ENCODE measurements around the gene SLC44A1. TPM values are rescaled to one million over a fixed set of nuclear protein-coding genes. Genes with fewer than 3 reads are reported as not detected.
A peak's percentile ranks its signal among the peaks of the same experiment; 100 is the strongest.
"Not testable (repeated sequence)": the region's sequence is repeated elsewhere in the genome, so short reads cannot be mapped to it uniquely, and the experiment has no call there.

The SLC44A1 gene
- polyA plus RNA-seq, 1 donor: 16.9 TPM

DNA sequence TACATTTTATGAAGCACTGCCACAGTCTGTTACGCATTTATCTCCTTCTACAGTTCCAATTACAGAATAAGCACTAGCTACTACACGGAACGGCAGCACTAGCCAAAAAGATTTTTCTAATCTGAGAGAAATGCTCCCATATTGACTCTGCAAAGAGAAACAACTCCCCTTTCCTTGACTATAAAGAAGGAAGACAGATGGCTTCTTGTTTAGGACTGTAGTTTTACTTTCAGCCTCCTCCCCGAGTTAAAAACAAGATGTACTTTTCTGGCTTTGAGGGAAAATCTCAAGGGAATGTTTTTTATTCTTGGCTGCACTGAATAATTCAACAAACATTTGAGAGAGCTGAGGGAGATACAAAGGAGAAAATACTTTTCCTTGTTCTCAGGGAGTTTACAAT is 1.9 kb upstream of the SLC44A1 start:
- DNase-seq: peak; percentile 42

- no peak for DNase-seq
Observed at GRCh38 chr9:105243015-105243686, 1.3 kb upstream of the SLC44A1 start.

- DNase-seq: peak; percentile 20
Observed at GRCh38 chr9:105244734-105245028, 230 bp downstream of the SLC44A1 start.

DNA sequence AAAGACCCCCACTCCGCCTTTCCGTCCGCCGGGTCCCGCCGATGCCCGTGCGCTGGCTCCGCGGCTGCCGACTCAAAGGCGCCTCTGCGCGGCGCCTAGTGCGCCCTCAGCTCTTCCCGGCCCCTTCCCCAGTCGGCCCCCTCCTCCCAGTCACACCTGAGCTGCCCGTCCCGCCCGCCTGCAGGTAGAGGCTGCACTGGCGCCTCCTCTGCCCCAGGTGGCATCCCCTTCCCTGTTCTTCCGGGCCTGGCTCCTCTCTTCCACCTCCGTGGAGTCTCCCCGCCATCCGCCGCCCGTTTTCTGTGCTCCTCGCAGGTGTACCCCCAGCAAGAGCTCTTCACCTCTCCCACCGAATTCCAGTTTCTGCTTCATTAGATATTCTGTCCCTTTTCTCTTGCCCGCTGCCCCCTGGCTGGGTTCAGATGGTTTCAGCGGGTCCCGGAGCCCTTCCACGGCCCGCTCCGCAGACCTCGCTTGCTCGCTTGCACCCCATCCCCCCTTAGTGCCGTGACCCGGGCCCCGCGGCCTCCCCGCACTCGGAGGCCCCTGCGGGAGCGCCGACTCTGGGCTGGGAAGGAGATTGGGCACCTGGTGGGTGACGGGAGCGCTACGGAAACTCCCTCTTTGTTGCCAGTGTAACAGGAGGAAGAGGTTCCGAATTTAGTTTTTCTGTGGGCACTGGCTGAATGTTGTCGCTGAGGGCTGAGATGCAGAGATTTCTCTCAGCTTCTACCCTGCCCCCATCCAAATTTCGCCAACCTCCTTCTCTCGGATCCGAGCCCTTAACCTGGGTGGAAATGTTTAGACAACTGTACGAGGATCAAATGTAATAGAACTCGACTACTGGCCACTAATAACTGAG is 809 bp downstream of the SLC44A1 start:
- DNase-seq: peak; percentile 43

DNA sequence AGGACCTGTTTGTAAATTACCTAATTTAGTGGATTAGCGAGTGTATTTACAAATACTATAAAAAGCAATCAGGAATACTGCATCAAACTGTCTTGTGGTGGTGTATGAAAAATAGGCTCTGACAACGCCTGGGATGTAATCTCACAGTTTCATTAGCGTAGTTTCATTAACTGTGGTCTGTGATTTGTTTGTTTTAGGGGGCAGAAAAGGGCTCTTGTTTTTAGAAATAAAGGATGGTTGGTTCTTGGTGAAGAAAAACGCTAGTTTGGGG is 1.4 kb downstream of the SLC44A1 start:
- no peak for DNase-seq

DNA sequence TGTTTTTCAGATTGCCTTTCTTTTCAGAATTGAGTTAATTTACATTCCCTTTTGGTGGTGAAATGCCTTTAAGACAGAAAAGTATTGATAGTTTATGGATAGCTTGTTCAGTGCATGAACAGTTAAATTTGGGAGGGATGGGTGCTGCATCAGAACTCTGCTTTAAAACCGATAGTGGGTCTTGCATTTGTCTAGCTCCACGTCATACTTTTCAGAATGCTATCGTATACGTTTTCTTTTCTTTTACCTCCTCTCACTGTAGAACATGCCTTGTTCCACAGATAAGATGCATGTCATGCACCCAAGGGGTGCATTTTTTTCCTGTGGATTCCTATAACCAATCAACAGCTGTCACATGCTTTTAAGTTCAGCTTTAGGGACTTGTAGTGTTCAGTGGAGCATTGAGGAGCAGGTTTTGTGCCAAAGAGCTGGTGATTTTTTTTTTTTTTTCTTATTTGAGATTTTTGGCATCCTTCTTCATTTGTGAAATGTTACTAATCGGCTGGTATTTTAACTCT is 2.3 kb downstream of the SLC44A1 start:
- DNase-seq: no peak

- DNase-seq: no peak
Observed at GRCh38 chr9:105248691-105249090, 4.2 kb downstream of the SLC44A1 start.

DNA sequence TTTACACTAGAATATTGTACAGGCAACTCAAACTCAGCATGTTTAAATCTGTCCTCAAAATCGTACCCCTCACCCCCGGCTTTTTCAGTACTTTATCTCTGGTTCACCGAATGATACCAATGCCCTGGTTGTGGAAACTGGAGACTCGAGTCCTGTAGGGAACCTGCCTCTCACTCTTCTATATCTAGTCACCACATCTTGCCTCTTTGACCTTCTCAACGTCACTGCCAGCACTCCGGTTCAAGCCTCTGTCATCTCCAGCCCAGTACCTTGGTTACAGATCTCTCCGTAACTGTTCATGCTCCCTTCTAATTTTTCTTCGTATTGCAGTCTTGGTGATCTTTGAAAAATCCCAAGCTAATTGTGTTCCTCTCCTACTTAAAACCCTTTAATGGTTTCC is 6.7 kb downstream of the SLC44A1 start:
- DNase-seq: no peak

DNA sequence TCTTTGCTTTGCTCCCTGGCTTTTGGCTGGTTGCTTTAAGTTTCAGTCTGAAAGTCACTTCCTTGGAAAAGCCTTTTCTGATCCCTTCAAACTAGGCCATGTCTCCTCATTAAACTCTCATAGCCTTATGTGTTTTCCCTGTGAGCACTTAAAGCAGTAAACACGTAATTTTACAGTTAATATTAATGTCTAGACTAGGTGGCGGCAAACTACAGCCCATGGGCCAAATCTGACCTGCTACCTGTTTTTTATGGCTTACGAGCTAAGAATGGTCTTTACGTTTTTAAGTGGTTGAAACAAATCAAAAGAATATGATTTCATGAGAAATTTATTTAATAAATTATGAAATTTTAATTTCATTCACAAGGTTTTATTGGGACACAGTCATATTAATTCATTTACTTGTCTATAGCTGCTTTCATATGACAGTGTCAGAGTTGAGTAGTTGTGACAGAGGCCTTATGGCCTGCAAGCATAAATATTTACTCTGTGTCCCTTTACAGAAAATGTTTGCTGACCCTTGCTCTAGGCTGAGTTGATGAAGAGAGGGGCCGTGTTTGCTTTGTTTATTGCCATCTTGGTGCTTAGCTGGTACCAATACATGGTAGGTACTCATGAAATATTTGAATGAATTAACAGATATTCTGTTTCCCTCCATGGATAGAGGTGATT is 7.4 kb downstream of the SLC44A1 start:
- no peak for DNase-seq

GRCh38 chr9:105252405-105252756 is 7.9 kb downstream of the SLC44A1 start:
- no peak for DNase-seq

- no peak for DNase-seq
Observed at GRCh38 chr9:105254226-105254625, 9.8 kb downstream of the SLC44A1 start.

DNA sequence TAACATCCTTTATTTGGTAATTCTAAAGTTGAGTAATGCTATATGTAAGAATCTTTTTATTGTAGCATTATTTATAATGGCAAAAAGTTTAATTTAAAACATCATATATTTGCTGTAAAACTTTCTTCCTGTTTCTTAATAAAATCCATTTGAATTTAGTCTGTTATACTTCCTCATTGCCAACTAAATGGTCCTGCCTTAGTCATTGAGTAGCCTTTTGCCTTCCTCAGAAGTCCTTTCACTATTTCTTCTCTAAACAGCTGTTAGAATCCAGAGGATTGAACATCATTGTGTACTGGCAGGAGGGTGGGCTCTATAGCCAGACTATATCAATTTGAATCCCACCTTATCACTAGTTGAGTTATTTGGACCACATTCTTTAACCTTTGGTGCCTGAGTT is 11.0 kb downstream of the SLC44A1 start:
- DNase-seq: no peak

- not testable (repeated sequence) for DNase-seq
Observed at GRCh38 chr9:105256569-105256968, 12.1 kb downstream of the SLC44A1 start.

DNA sequence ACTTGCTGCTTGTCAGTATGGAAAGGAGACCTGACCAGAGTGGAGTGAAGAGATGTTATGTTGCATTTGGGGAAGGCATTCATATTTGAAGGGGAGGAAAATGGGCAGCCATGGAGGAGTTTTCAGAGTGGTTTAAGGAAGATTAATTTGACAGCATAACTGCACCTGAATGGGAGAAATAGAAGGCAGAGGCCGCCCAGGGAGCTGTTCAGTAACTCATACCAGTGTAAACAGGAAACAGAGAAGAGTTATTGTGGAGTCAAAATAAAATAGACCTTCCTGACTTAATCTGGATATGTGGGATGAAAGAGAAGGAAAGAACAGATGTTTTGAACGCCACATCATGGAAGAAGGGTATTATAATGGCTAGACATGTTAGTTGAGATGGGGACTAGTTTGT is 13.4 kb downstream of the SLC44A1 start:
- no peak for DNase-seq

DNA sequence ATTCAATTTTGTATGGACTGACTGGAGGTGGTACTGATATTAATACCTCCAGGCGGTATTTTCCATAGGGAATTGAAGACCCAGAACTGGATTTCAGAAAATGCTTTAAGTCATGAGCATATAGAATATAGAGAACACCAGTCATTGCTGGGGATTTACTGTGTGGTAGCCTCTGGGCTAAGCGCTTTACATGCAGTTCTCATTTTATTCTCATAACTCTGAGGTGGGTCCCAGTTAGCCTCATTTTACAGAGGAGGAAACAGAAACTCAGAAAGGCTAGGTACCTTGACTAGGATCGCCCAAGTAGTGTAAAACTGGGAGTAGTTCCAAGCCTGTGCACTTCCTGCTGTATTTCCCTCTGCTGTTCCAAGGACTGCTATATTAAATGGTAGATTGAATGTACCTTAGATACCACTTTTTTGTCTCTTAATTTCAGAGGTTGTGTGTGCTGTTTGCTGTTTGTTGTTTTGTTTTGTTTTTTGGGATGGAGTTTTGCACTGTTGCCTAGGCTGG is 13.8 kb downstream of the SLC44A1 start:
- DNase-seq: no peak

DNA sequence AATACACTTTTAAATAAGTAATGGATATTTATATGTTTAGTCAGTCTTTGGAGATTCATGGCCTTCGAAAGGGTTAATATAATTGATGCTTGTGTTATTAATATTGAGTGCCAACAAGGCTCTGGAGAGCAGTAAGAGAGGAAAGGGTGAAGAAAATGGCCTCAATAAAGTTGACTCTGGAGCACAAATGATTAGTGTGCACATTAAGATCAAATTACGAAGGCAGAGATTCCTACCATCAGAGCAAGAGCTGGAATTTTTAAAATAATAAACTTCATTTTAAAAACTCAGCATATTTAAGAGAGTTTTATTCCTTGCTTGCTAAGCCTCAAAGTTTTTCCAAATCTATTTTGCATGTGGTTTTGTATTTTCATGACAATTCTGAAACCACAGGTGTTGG is 14.8 kb downstream of the SLC44A1 start:
- DNase-seq: no peak

DNA sequence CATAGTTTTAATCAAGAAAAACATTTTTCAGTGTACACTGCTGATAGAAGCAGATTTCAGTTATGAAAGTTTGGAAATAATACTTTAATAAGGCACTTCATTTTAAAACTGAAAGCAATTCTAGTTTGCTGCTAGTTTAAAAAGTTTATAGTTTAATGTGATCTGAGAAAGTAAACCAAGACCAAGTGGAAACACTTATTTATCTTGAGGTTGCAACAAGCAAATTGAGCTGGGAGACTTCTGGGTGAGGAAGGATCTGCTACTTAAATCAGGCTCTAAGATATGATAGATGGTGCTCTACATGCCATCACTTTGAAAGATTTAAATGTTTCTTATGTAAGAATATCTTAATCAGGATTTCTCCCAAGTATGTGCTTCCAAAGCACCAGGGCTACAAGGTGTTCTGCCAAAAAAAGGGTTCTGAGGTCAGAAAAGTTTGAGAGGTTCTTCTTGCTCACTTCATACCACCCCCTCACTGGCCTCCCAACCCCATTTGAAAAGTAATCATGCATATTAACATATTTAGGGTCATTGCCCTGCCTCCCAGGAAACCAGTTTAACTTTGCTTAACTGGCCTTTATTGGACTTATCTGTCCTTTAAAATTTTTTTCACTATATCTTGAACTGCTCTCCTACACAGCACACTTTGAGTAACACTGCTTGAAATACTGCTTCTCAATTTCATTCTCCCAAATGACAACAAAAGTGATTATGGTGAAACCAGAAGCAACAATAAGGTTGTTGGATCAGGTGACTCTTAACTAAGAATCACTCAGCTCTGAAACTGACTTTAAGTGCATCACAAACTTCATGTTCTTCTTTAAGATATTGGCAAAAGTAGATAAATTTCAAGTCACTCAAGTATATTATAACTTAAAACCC is 15.5 kb downstream of the SLC44A1 start:
- no peak for DNase-seq

GRCh38 chr9:105262497-105262896 is 18.0 kb downstream of the SLC44A1 start:
- no peak for DNase-seq

- DNase-seq: no peak
Observed at GRCh38 chr9:105264380-105264779, 19.9 kb downstream of the SLC44A1 start.

DNA sequence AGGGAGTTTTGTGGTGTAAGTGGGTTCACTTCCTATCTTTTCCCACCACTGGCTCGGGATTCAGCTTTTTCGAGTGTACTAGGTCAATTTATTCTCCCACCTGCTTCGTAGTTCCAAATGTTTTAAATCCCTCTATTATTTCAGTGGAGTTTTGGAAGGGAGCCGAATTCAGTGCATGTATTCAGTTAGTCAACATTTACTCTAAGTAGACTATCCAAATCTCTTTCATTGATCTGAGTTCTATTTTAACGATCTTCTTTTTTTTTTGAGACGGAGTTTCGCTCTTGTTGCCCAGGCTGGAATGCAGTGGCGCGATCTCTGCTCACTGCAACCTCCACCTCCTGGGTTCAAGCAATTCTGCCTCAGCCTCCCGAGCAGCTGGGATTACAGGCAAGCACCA is 23.8 kb downstream of the SLC44A1 start:
- DNase-seq: not testable (repeated sequence)

GRCh38 chr9:105269593-105269992 is 25.1 kb downstream of the SLC44A1 start:
- no peak for DNase-seq

DNA sequence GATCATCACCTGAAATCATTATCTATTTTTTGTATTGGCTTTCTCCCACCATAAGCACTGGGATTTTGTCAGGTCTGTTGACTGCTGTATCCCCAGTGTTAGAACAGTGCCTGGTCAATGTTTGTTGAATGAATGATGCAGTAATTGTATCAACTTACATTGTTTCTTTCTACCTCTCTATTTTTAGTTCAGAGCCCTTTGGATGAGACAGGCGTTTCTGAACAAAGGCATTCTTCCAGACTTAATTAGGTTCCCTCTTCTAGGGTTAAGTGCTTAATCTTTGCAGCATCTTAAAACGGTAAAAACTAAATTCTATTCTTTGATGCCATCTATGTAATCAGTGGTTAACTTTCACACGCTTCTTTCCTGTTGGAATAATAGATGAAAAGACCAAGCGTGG is 26.3 kb downstream of the SLC44A1 start:
- DNase-seq: no peak

DNA sequence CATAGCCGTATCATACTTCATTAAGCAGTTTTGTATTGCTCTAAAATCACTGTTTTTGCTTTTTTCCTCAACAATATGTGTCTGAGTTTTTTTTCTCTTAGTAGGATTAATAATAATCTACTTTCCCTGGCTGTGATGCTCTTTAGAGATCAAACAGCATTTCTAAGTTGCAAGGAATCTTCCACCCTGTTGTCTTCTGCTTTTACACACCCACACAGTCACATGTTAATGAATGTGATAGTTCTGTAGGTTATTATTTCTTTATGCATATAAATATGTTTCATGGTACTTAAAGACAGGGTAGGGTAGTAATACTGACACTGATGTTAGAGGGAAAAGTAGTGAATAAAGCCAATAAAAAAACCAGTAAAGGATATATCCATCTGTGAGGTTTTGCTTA is 29.3 kb downstream of the SLC44A1 start:
- no peak for DNase-seq

Data from hindlimb muscle (tissue), 1 donor.